Pericardium fibroblast (primary cell): ENCODE data around the gene NFYA. TPM values are rescaled to one million over a fixed set of nuclear protein-coding genes. Genes with fewer than 3 reads are reported as not detected.

Source experiments
- total RNA-seq: library from RNA; depleted of rRNA; stranded (reverse); fragments of >200 nt; gene quantifications from 2 replicates; pipeline ENCODE4 v1.2.3, GENCODE V29; 2015

Gene NFYA
- total RNA-seq, result 6.0 and 7.7 TPM in 2 replicates

GRCh38 chr6:41072836-41073202 lies at the start of gene NFYA:
NFYA (plus strand) TSS chr6:41072974; CDS start chr6:41079090, 6,116 bp downstream.

GRCh38 chr6:41039060-41039998 lies 33.4 kb upstream of the NFYA start, which contains the start of gene UNC5CL:
UNC5CL (minus strand) TSS chr6:41039221; CDS start chr6:41035074, 4,147 bp downstream.

DNA sequence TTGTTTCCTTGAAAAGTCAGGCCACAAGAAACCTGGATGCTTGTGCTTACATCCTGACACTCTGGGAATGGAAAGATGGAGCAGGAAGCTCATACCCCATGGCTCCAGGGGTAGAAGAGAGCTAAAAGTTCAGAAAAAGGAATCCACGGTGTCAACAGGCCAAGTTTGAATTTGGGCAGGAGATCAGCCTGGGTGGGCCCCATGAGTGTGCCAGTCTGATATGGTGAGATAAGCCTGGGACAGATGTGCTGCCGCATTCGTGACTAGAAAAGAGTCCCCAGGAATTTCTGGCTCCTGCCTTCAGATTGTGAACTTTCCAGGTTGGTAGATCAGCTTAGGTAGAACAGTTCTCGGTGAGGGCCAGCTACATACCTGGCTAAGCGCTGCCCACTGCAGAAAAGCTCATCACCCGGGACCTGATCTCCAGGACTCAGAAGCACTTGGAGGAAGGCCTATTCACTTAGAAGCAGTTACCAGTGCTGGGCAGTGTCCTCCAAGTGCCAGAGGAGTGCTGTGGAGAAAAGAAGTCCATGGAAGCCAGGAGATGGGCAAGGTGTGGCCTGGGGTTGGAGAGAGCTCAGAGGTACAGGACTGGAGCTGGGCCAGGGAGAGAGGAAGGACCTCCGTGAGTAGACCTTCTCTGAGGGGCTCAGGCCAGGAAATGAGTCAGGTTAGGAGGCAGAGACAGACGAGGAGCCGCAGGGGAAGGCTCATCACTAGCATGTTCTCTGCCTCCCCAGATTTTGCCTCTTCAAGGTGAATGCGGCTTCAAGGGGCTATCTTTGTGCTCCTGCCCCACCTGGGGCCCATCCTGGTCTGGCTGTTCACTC lies 30.3 kb upstream of the NFYA start, which contains the start of gene TSPO2:
TSPO2 (plus strand) TSS at position 242 of the 830 bp plus-strand sequence; CDS start at position 761, 519 bp downstream.

DNA sequence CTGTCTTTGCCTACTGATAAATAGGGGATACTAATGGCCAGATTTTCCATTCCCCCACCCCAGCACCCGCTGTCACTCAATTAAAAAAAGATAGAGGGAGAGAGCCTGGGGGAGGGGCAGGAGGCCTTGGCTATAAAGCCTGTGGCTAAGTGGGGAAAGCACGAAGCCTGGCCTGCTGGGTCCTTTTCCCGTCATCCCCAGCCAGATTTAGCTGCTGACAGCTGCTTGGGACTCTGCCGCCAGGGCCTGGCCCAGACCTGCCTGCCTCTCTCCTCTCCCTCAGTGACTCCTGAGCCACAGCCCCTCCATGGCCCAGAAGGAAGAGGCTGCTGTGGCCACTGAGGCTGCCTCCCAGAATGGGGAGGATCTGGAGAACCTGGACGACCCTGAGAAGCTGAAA lies 19.7 kb upstream of the NFYA start, which contains the start of gene APOBEC2:
APOBEC2 (plus strand) TSS at position 162 of the 400 bp plus-strand sequence; CDS start at position 308, 146 bp downstream.

DNA sequence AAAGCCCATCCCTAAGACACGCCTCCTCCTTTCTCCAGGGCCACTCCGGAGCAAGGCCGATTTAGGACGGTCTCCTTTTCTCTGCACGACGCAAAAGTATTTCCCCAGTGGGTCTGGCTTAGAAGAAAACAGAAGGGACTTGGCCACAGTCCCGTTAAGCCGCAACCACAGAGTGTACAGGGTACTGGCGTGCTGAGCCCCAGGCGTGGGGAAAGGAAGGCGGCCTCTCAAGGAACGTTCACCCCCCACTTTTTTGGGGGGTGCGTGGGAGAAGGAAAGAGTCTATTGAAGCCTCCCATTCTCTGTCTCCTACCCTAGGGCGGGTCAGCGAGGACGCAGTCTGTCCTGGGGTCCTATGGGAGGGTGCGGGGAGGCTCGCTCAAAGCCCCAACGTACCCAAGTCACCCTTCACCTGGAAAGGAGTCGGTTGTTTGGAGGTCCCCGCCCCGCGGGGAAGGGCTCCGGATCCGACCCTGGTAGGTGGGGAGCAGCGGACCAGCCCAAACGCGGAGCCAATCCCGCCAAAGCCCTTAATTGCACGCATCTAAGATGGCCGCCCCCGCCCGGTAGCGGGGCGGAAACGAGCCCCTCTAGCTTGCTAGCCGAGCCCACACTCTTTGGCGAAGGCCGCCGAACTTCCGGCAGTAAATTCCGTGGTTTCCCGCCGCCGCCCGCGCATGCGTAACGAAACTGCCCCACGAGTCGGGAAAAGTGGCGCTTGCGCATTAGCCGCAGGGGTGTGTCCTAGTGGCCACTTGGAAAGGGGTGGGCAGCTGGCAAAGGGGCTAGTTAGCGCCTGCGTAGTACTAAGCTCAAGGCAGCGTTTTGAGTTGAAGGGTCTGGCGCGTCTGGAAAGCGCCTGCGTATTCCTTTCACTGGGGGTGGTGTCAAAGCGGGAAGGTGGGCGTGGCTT lies 595 bp upstream of the NFYA start, which contains the start of gene OARD1:
OARD1 (minus strand) TSS at position 434 of the 913 bp plus-strand sequence. CDS start 722 bp downstream, outside the sequence.

Other genes starting within 250 kb of the NFYA start
- 0.12 TPM in 1 of 2 replicates, not detected in the other for gene UNC5CL, start 33.8 kb upstream of the NFYA start, total RNA-seq
- gene TSPO2, start 30.5 kb upstream of the NFYA start, total RNA-seq, result not detected in 2 replicates
- 0.09 TPM in 1 of 2 replicates, not detected in the other for gene APOBEC2, start 19.8 kb upstream of the NFYA start, total RNA-seq
- 9.5 and 12.6 TPM in 2 replicates for gene OARD1, start 618 bp upstream of the NFYA start, total RNA-seq
- gene TREML1, start 81.4 kb downstream of the NFYA start, total RNA-seq, result not detected in 2 replicates
- gene TREM2, start 90.1 kb downstream of the NFYA start, total RNA-seq, result not detected in 2 replicates
- not detected in 2 replicates for gene TREML2, start 128.2 kb downstream of the NFYA start, total RNA-seq
- not detected in 2 replicates for gene TREML4, start 155.4 kb downstream of the NFYA start, total RNA-seq
- not detected in 2 replicates for gene TREM1, start 213.7 kb downstream of the NFYA start, total RNA-seq